Frontal cortex (tissue), 4 donors: ENCODE data around the gene OR11H6. TPM values are rescaled to one million over a fixed set of nuclear protein-coding genes. Genes with fewer than 3 reads are reported as not detected.
"Not testable (repeated sequence)": the region's sequence is repeated elsewhere in the genome, so short reads cannot be mapped to it uniquely, and the experiment has no call there.

Experiments used
- DNase-seq, 2 donors: peaks; one replicate each; pipeline ENCODE4 v3.0.0; 2012; ENCODE audit warnings: low spot score in 2 of 2
- FAIRE-seq: peaks from 2 replicates; lab custom pipeline; 2012; peaks lifted over from hg19 to GRCh38; lab: Jason Lieb, UNC
- small RNA-seq: library from RNA; depleted of rRNA; stranded (forward); fragments of <200 nt; gene quantifications from one replicate; pipeline ENCODE3, GENCODE V24; 2014
- total RNA-seq: library from RNA; depleted of rRNA; stranded (reverse); fragments of >200 nt; gene quantifications from one replicate; pipeline ENCODE4 v1.2.3, GENCODE V29; 2014
- donor health status: control.
- donor health status: control.
- donor health status: control.

Gene OR11H6
- total RNA-seq, 1 donor from 2014 or later, result not detected

GRCh38 chr14:20247646-20248246 is 24.2 kb downstream of the OR11H6 start:
- FAIRE-seq (no peak), DNase-seq (no peak)

- no peak for FAIRE-seq
- no peak for DNase-seq
Measured at GRCh38 chr14:20262642-20263128, 39.2 kb downstream of the OR11H6 start.

DNA sequence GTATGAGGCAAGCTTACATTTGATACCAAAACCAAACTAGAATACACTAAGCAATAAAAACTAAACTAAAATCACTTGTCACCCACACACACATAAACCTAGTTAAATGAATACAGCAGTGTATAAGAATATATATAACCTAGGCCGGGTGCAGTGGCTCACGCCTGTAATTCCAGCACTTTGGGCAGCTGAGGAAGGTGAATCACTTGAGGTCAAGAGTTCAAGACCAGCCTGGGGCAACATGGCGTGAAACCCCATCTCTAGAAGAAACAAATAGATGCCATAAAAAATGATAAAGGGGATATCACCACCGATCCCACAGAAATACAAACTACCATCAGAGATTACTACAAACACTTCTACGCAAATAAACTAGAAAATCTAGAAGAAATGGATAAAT is 40.9 kb downstream of the OR11H6 start:
- not testable (repeated sequence) for DNase-seq, FAIRE-seq

DNA sequence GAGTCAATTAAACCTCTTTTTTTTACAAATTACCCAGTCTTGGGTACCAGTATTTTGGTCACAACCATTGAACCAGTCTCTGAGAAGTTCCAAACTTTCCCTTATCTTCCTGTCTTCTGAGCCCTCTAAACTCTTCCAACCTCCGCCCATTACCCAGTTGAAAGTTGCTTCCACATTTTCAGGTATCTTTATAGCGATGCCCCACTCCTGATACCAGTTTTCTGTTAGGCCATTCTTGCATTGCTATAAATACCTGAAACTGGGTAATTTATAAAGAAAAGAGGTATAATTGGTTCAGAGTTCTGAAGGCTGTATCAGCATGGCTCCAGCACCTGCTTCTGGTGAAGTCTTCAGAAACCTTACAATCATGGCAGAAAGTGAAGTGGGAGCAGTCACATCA is 50.6 kb downstream of the OR11H6 start:
- DNase-seq, result no peak
- FAIRE-seq, result no peak

Small RNAs within 50 kb of the gene (small RNA-seq; reads per million reads assigned to genes)
- not detected for gene GTF2IP22

Other genes with a start within 250 kb of the OR11H6 start
- not detected for gene OR4K15, start 248.1 kb upstream of the OR11H6 start, total RNA-seq
- gene OR4Q2, start 221.5 kb upstream of the OR11H6 start, total RNA-seq, result not detected
- not detected for gene OR4K14, start 204.4 kb upstream of the OR11H6 start, total RNA-seq
- not detected for gene OR4K13, start 187.7 kb upstream of the OR11H6 start, total RNA-seq
- not detected for gene OR4L1, start 163.7 kb upstream of the OR11H6 start, total RNA-seq
- gene OR4K17, start 113.0 kb upstream of the OR11H6 start, total RNA-seq, result not detected
- not detected for gene OR4N5, start 84.9 kb upstream of the OR11H6 start, total RNA-seq
- not detected for gene OR11G2, start 32.8 kb upstream of the OR11H6 start, total RNA-seq
- gene OR11H7, start 5.3 kb downstream of the OR11H6 start, total RNA-seq, result not detected
- gene OR11H4, start 15.6 kb downstream of the OR11H6 start, total RNA-seq, result not detected
- gene TTC5, start 82.2 kb downstream of the OR11H6 start, total RNA-seq, result 30.6 TPM
- 86.0 TPM for gene CCNB1IP1, start 109.6 kb downstream of the OR11H6 start, total RNA-seq
- 20.8 TPM for gene PARP2, start 119.9 kb downstream of the OR11H6 start, total RNA-seq
- 3.3 TPM for gene TEP1, start 189.8 kb downstream of the OR11H6 start, total RNA-seq
- gene KLHL33, start 212.5 kb downstream of the OR11H6 start, total RNA-seq, result under 0.01 TPM
- 36.3 TPM for gene OSGEP, start 231.1 kb downstream of the OR11H6 start, total RNA-seq
- 64.4 TPM for gene APEX1, start 231.5 kb downstream of the OR11H6 start, total RNA-seq
- gene PIP4P1, start 237.7 kb downstream of the OR11H6 start, total RNA-seq, result 33.8 TPM
- gene PNP, start 245.7 kb downstream of the OR11H6 start, total RNA-seq, result 5.3 TPM